ENCODE results near the gene IGSF5.

Gene IGSF5

DNA sequence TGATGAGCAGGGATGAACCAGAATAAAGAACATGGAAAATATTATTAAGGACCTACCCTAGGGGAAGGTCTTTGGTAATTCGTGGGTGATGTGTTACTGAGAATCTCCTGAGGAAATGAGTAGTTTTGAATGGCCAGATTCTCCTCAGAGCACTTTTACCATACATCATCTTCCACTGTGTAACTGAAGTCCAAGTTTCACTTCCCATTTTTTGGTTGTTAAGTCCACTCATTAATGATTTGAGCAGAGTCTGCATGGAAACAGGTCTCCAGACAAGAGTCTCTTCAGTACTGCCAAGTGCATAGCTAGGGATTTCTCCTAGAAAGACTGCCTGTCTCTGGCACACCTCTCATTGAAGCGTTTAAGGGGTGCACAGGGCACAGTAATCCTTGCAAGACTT, 73.6 kb downstream of the IGSF5 start:
- no peak for DNase-seq (ENCODE audit: low read depth in 2 of 3, low spot score in 2 of 3)

DNA sequence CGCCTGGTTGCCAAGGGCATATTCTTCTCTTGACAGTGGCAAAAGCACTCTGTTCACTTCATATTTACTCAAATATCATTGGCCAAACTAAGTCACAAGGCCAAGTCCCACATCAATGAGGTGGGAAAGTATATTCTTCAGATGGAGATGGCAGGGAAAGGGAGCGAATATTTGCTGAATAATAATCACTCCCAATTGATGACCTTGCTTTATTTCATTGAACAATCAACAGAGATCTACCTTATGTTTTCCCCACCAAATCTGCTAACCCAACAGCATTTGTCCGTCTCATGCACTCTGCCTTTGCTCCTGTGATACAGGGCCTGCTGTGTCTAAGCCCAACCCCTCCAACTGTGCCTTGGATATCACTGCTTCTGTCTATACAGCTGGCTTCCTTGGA, 77.1 kb downstream of the IGSF5 start:
- no peak for DNase-seq (ENCODE audit: low read depth in 2 of 3, low spot score in 2 of 3)

GRCh38 chr21:39825250-39825649, 80.3 kb downstream of the IGSF5 start:
- no peak for DNase-seq (ENCODE audit: low read depth in 2 of 3, low spot score in 2 of 3)

DNA sequence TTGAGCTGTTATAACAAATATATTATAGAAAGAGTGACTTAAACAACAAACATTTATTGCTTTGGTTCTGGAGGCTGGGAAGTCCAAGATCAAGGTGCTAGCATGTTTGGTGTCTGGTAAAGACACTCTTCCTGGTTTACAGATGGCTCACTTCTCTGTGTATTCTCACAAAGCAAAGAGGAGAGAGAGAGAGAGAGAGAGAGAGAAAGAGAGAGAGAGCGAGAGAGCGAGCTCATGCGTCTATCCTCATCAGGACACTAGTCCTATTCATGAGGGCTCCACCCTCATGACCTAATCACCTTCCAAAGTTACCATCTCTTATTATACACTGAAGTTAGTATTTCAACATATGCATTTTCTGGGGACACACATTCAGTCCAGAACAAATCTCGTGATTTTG, 89.6 kb downstream of the IGSF5 start:
- DNase-seq (ENCODE audit: low read depth in 2 of 3, low spot score in 2 of 3) = no peak

DNA sequence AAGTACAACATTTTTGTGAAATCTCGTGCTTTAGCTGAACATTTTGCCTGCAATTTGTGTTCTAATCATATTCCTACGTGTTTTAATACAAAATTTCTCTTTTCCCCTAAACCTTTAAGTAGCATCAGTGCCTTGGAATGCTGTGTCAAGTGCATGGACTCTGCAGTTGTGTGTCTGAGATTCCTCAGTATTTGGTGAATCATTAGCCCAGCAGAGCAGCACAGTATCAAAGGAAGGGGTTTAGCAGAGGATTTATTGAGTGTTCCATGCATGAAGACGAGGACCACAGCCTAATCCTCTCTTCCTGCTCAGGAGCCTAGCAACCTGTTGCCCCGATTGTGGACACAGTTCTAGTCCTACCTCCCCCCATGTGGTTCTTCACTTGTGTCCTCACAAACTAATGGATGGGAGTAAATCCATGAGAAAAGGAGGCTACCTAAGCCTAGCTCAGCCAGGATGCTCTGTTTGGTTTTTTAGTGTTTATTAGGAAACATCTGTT, 92.9 kb downstream of the IGSF5 start:
- no peak for DNase-seq (ENCODE audit: low read depth in 2 of 3, low spot score in 2 of 3)

DNA sequence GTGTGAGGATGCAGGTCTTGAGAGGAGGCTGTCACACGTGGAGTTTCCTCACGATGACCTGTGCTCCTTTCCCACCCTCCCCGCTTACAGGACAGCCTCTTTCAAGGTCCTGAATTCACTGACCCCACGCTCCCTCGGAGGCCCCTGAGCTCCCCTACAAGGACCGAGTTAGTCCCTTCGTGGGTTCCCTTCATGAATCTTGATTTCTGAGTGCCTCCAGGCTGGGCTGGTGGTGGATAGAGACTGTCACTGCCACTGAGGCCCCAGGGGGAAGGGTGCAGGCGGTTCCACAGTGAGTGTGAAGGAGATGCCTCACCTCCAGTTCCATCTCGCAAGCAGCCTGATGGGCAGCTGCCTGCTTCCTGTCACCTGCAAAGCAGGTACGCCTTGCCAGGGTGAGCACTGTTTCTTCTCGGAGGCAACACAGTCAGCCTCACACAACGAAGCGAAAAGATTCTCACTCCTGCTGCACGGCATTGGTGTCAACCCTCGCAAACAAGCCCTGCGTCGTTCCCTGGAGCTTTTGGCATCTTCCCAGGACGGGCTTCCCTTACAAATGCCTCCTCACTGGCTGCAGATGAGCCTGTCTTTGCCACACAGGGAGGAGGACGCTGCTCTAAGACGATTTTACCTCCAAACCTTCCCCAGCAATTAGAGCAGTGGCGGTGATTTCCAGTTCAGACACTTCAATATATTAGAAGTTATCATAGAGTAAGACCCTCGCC, 95.6 kb downstream of the IGSF5 start:
- DNase-seq (ENCODE audit: low read depth in 2 of 3, low spot score in 2 of 3) = no peak

GRCh38 chr21:39842741-39843459, 97.9 kb downstream of the IGSF5 start:
- DNase-seq (ENCODE audit: low read depth in 2 of 3, low spot score in 2 of 3) = no peak

DNA sequence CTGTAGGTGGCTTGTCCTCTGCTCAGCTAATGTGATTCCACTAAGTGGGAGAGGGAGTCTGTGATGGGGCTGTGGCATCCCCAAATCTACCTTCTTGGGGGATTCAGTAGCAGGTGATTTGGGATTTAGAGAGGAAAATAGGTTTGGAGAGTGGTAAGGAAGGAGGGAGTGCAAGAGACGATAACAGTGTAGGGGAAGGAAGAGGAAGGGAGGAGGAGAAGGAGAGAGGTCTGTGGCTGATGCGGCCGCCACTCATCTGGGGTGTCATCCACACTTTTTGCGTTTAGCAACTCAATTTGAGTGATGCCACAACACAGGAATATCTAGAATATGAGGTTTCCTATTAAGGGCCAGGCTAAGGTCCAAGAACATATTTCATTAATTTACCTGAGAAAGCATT, 98.5 kb downstream of the IGSF5 start:
- DNase-seq (ENCODE audit: low read depth in 2 of 3, low spot score in 2 of 3) = no peak

DNA sequence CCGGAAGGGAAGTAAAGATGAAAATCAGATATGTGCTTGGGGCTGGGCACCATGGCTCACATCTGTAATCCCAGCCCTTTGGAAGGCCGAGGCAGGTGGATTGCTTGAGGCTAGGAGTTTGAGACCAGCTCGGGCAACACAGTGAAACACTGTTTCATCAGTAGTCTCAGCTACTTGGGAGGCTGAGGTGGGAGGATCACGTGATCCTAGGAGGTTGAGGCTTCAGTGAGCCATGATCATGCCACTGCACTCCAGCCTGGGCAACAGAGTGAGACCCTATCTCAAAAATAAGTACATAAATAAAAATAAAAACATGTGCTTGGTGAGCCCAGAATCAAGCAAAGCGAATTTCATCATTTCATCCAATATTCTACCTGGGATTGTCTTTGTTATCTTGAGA, 98.9 kb downstream of the IGSF5 start:
- no peak for DNase-seq (ENCODE audit: low read depth in 2 of 3, low spot score in 2 of 3)

- no peak for DNase-seq (ENCODE audit: low read depth in 2 of 3, low spot score in 2 of 3)
These were observed 100.7 kb downstream of the IGSF5 start for GRCh38 chr21:39845571-39846130.

DNA sequence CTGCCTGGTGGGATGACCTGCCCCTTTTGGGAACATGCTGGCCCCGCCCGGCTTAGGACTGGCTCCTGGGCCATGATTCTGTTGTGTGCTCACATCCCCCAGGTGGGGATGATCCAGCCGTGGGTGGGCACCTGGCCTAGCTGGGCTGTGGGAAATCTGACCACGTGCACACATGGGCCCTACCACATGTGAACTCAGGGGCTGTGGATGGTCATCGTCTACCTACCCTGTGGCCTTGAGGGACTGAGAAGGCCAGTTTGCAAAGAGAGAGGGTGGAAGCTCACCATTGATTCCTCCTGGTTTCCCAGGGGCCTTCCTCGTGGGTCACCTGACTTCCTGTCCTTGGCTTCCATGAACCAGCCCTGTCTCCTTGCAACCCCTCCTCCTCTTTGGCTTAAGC, 102.9 kb downstream of the IGSF5 start:
- no peak for DNase-seq (ENCODE audit: low read depth in 2 of 3, low spot score in 2 of 3)

- DNase-seq (ENCODE audit: low read depth in 2 of 3, low spot score in 2 of 3) = no peak
These were observed 104.2 kb downstream of the IGSF5 start for GRCh38 chr21:39849014-39849655.

DNA sequence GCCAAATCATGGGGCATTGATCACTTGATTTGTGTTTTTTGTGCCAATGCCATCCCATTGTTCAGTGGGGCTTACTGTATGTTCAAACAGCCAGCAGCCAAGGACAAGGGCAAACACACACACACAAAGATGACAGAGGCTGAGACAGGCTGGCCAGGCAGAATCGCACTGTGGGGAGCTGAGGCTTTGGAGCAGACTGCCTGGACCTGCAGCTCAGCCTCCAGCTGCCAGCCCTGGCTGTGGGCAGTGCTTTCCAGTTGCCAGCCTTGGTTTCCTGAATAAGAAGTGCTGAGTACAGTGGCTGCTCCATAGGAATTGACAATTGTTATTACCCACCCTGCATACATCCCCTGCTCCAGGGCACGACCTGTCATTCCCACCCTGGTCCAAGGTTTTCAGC, 105.3 kb downstream of the IGSF5 start:
- DNase-seq (ENCODE audit: low read depth in 2 of 3, low spot score in 2 of 3) = no peak

GRCh38 chr21:39851002-39851618, 106.1 kb downstream of the IGSF5 start:
- no peak for DNase-seq (ENCODE audit: low read depth in 2 of 3, low spot score in 2 of 3)

Measured in activated CD8-positive, alpha-beta memory T cell treated with anti-CD3 and anti-CD28 coated beads for 48 hours (primary cell).